Activated T-helper 2 cell treated with anti-CD3 and anti-CD28 coated beads, Interferon-gamma antibody, Interleukin-2, Interleukin-4, amounts not matched to agents 10 μg/mL and 5 μg/mL and 100 μg/mL, durations not matched to agents 14 hours and 24 hours and 36 hours (primary cell): ENCODE data around the gene SUZ12. TPM values are rescaled to one million over a fixed set of nuclear protein-coding genes. Genes with fewer than 3 reads are reported as not detected.
"Not testable (repeated sequence)": the region's sequence is repeated elsewhere in the genome, so short reads cannot be mapped to it uniquely, and the experiment has no call there.

ENCODE experiments used
- DNase-seq: peaks from one replicate; pipeline ENCODE4 v3.0.0; 2021; ENCODE audit warnings: low spot score
- H3K27ac Mint-ChIP-seq: one replicate; pipeline ENCODE4 v1.8.0; 2021; ENCODE audit warnings: mixed read lengths
- H3K27me3 Mint-ChIP-seq: one replicate; pipeline ENCODE4 v1.8.0; 2021; ENCODE audit warnings: low read depth, mixed read lengths
- H3K36me3 Mint-ChIP-seq: one replicate; pipeline ENCODE4 v1.8.0; 2021; ENCODE audit warnings: low read depth, mixed read lengths
- H3K4me1 Mint-ChIP-seq: one replicate; pipeline ENCODE4 v1.8.0; 2021; ENCODE audit warnings: low read depth, mixed read lengths
- H3K4me3 Mint-ChIP-seq: one replicate; pipeline ENCODE4 v1.8.0; 2021; ENCODE audit warnings: low read depth, mild to moderate bottlenecking, moderate library complexity, mixed read lengths
- H3K9me3 Mint-ChIP-seq: one replicate; pipeline ENCODE4 v1.8.0; 2021; ENCODE audit warnings: mixed read lengths
- intact Hi-C: fragments of 100-400 bp; cut with micrococcal nuclease; formaldehyde crosslinking; loops from one replicate; pipeline ENCODE4 v1.15.1; 2023
- total RNA-seq: library from RNA; stranded (reverse); gene quantifications from 2 replicates; pipeline ENCODE4 v1.2.3, GENCODE V29; 2022

Gene SUZ12
- total RNA-seq, 1 donor from 2014 or later, result 69.5 TPM

DNA sequence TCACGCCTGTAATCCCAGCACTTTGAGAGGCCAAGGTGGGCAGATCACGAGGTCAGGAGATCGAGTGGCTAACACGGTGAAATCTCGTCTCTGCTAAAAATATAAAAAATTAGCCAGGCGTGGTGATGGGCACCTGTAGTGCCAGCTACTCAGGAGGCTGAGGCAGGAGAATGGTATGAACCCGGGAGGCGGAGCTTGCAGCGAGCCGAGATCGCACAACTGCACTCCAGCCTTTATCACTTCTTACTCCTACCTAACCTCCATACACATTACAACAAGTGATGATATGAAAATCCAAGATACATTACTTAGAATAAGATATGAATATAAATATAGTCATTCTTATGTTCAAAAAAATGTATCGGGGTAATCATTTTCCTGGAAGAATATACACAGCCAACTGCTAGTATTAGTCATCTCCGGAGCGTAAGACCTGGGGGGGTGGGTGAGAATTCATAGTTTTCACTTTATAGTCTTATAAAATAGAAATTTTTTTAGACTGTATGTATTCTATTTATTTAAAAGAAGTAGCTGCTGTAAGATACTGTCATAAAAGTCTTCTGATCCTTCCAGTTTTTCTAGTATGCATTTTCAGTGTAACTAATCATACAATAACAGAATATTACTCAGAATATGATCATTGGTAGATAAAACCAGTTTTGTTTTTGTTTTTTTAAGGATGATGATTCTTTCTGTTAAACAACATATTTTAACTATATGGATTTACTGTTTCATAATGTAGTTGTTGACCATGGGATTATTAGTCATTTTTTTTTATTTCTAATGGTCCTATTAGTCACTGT is 37.7 kb downstream of the SUZ12 start:
- H3K9me3 Mint-ChIP-seq, H3K4me3 Mint-ChIP-seq, DNase-seq, H3K27me3 Mint-ChIP-seq, intact Hi-C loops, H3K4me1 Mint-ChIP-seq, H3K27ac Mint-ChIP-seq: not testable (repeated sequence)
- H3K36me3 Mint-ChIP-seq, result peaks cover 35% of the 10 kb centered on the region

DNA sequence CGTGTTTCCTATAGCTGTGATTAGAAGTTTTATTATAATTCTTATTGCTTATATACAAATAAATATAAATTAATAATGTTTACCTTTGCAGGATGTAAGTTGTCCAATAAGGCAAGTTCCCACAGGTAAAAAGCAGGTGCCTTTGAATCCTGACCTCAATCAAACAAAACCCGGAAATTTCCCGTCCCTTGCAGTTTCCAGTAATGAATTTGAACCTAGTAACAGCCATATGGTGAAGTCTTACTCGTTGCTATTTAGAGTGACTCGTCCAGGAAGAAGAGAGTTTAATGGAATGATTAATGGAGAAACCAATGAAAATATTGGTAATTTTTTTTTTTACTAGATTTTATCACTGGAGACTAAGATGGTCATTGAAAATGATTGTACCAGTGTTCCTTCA is 38.6 kb downstream of the SUZ12 start:
- H3K27ac Mint-ChIP-seq, intact Hi-C loops, H3K9me3 Mint-ChIP-seq, H3K4me3 Mint-ChIP-seq, H3K27me3 Mint-ChIP-seq, H3K4me1 Mint-ChIP-seq, DNase-seq: not testable (repeated sequence)
- peaks cover 37% of the 10 kb centered on the region for H3K36me3 Mint-ChIP-seq

- DNase-seq, H3K4me1 Mint-ChIP-seq, H3K27ac Mint-ChIP-seq, intact Hi-C loops, H3K9me3 Mint-ChIP-seq, H3K4me3 Mint-ChIP-seq, H3K27me3 Mint-ChIP-seq: not testable (repeated sequence)
- H3K36me3 Mint-ChIP-seq, result peaks cover 47% of the 10 kb centered on the region
These were observed 55.0 kb downstream of the SUZ12 start for GRCh38 chr17:31991821-31992220.

GRCh38 chr17:31997005-31997404 is 60.2 kb downstream of the SUZ12 start:
- intact Hi-C loops, result no loop called here
- Mint-ChIP-seq H3K27ac (no peak overlapping the region), H3K9me3 (no peaks in the 10 kb centered on the region), H3K4me1 (no peaks in the 10 kb centered on the region), H3K36me3 (peaks cover 51% of the 10 kb centered on the region), H3K4me3 (no peak overlapping the region), H3K27me3 (no peaks in the 10 kb centered on the region)
- DNase-seq, result no peak

DNA sequence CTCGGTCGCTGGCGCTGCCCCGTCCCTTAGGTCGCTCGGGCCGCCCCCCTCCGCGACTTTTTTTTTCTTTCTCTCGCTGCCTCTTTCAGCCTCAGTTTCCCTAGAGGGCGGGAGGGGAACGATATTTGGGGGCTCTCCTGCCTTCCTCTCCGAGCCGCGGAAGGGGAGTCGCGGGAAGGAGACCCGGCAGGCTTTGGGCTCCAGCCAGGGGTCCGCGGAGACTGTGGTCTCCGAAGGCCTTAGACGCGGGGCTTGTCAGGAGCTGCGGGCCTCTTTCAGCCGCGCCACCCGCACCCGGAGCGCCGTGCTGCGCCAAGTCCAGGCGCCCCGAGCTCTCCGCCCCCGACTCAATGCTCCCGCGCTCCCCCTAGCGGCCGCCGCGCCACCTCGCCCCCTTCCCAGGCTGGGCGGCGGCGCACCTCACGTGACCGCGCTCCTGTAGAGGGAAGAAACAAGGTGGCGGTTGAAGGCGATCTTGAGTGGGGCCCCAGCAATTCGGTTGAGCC is 70.2 kb downstream of the SUZ12 start, which contains the start of gene LRRC37B:
LRRC37B (plus strand) TSS at position 427 of the 506 bp plus-strand sequence. CDS start 14,010 bp downstream, outside the sequence.
- intact Hi-C loops, result no loop called here
- Mint-ChIP-seq H3K27ac (peak within 1 kb of the TSS; percentile 78), H3K4me1 (peaks cover 32% of the 10 kb centered on the region), H3K4me3 (peak within 1 kb of the TSS; percentile 85), H3K27me3 (no peaks in the 10 kb centered on the region), H3K9me3 (no peaks in the 10 kb centered on the region), H3K36me3 (peaks cover 26% of the 10 kb centered on the region)
- DNase-seq, result peak; percentile 87

DNA sequence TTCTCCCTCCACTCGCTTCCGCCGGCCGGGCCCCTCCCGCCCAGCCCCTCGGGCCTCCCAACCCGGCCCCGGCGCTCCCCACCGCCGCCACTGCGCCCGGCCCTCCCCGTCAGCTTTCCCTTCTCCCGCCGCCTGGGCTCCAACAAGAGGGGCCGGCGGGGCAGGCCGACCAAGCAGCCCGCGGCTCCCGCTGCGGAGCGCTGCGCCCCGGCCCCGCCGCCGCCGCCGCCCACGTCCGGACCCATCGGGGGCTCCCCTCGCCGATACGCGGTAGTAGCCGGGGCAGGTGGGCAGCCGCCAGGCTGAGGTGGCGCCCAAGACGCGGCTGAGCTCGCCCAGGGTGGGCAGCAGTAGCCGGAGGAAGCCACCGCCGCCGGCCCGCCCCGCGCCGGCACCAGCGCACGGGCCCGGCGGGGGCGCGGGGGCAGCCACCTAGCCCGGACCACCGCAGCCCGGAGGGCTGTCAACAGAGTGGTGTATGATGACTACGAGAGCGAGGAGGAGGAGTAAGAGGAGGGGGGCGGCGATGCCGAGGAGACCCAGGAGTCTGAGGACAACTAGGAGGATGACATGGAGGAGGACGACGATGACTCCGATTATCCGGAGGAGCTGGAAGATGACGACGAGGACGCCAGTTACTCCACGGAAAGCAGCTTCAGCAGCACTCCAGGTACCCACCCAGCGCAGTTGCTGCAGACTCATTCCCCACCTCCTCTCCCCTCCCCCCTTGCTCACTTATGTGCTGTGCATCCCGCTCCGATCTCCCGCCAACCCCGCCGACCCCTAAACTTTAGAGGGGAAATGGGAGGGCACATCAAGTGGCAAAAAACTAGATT is 70.9 kb downstream of the SUZ12 start:
- intact Hi-C loops, result loop anchor here (2.0 kb wide), 1 partner anchor 131 kb away; no protein-coding TSS in a partner anchor
- Mint-ChIP-seq H3K36me3 (peaks cover 30% of the 10 kb centered on the region), H3K27me3 (no peaks in the 10 kb centered on the region), H3K4me3 (peak overlapping the region; percentile 85), H3K4me1 (peaks cover 33% of the 10 kb centered on the region), H3K27ac (peak overlapping the region; percentile 78), H3K9me3 (no peaks in the 10 kb centered on the region)
- DNase-seq, result peak; percentile 32

- Mint-ChIP-seq H3K36me3 (peaks cover 35% of the 10 kb centered on the region), H3K4me1 (peaks cover 35% of the 10 kb centered on the region)
These were observed 72.4 kb downstream of the SUZ12 start for GRCh38 chr17:32009262-32009542.

DNA sequence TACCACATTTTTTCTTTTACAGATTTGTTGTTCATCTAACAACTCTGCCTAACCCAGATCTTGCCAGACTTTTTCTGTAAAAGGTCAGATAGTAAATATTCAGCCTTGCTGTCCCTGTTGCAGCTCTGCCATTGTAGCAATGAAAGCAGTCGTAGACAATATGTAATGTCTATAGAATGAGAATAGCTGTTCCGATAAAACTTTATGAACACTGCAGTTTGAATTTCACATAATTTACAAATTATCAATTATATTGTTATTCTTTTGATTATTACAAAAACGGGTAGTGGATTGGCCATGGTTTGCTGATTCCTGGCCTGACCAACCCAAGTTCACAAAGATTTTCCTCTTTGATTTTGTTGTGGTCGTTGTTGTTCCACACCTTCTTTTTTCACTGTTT is 73.3 kb downstream of the SUZ12 start:
- Mint-ChIP-seq H3K36me3 (peaks cover 36% of the 10 kb centered on the region), H3K27me3 (no peaks in the 10 kb centered on the region), H3K4me3 (peak overlapping the region; percentile 85), H3K9me3 (no peaks in the 10 kb centered on the region), H3K27ac (peak overlapping the region; percentile 60), H3K4me1 (peaks cover 36% of the 10 kb centered on the region)
- no peak for DNase-seq
- intact Hi-C loops, result no loop called here

More at GRCh38 chr17:32009262-32009542, 72.4 kb downstream of the SUZ12 start:
- Mint-ChIP-seq H3K27me3 (no peaks in the 10 kb centered on the region), H3K27ac (peak overlapping the region; percentile 78), H3K9me3 (no peaks in the 10 kb centered on the region), H3K4me3 (peak overlapping the region; percentile 85)
- no peak for DNase-seq
- intact Hi-C loops, result loop anchor here (2.0 kb wide), 1 partner anchor 130 kb away; no protein-coding TSS in a partner anchor

- peak overlapping the region; percentile 74 for H3K27ac Mint-ChIP-seq
- intact Hi-C loops, result no loop called here
- DNase-seq, result no peak
These were observed 78.6 kb downstream of the SUZ12 start for GRCh38 chr17:32015245-32016013.

DNA sequence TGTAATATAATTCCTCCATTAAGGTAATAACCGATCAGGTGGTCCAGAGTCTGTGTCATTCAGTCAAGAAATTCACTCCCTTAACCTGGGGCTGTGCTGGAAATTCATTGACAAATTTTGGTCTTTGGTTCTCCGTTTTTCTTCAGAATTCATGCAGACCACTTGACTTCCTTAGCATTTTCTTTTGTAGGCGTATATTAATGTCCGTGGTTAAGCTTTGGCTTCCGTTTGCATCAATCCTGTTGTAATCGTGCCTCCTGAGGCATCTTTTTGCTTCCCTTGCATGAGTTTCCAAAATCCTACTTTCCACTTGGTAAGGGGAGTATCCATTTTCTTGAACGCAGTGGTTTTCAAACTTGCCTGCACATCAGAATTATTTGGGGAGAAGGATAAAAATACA is 79.4 kb downstream of the SUZ12 start:
- no peaks in the 10 kb centered on the region for H3K27me3 Mint-ChIP-seq
- H3K27ac Mint-ChIP-seq, result peak overlapping the region; percentile 76
- H3K9me3 Mint-ChIP-seq, result no peaks in the 10 kb centered on the region
- intact Hi-C loops, result no loop called here
- H3K36me3 Mint-ChIP-seq, result peaks cover 43% of the 10 kb centered on the region
- peaks cover 38% of the 10 kb centered on the region for H3K4me1 Mint-ChIP-seq
- H3K4me3 Mint-ChIP-seq, result peak overlapping the region; percentile 53
- no peak for DNase-seq

More at GRCh38 chr17:32015245-32016013, 78.6 kb downstream of the SUZ12 start:
- no peaks in the 10 kb centered on the region for H3K9me3 Mint-ChIP-seq
- peaks cover 46% of the 10 kb centered on the region for H3K36me3 Mint-ChIP-seq
- H3K4me3 Mint-ChIP-seq, result no peak overlapping the region
- peaks cover 42% of the 10 kb centered on the region for H3K4me1 Mint-ChIP-seq
- H3K27me3 Mint-ChIP-seq, result no peaks in the 10 kb centered on the region

DNA sequence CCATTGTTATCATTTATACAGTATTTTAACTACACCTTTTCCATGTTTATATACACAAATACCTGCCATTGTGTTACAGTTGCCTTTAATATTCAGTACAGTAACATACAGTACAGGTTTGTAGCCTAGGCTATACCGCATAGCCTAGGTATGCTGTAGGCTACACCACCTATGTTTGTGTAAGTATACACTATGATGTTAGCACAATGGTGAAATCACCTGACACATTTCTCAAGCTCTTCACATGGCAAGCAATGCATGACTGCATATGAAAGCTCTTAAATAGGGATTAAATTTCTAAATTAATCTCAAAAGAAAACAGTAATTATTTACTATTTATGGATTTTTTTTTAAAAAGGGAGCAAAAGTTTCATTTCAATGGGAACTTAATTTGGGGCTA is 82.4 kb downstream of the SUZ12 start:
- Mint-ChIP-seq H3K36me3 (peaks cover 31% of the 10 kb centered on the region), H3K4me1 (peaks cover 25% of the 10 kb centered on the region), H3K4me3 (no peak overlapping the region), H3K27ac (no peak overlapping the region), H3K9me3 (no peaks in the 10 kb centered on the region), H3K27me3 (no peaks in the 10 kb centered on the region)
- no peak for DNase-seq
- intact Hi-C loops, result no loop called here

DNA sequence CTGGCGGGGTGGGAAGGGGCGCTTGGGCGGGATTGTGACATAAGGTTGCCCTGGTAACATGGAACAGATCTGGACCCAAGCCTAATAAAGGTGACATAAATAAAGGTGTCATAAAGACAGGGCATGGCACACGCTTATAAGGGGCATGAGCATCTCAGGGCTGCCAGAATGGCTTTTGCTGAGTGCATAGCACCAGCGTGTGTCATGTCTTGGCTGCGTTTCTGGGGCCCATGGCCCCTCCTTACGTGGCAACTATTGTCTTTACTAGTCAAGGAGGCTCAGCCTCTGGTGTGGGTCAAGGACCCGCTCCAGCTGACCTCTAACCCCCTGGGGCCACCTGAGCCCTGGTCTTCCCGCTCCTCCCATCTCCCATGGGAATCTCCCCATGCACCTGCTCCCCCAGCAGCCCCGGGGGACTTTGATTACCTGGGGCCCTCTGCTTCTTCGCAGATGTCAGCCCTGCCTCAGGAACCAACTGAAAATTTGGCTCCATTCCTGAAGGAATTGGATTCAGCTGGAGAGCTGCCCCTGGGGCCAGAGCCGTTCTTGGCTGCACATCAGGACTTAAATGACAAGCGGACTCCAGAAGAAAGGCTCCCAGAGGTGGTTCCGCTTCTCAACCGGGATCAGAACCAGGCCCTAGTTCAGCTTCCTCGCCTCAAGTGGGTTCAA is 84.3 kb downstream of the SUZ12 start:
- H3K27me3 Mint-ChIP-seq, result no peaks in the 10 kb centered on the region
- peaks cover 30% of the 10 kb centered on the region for H3K36me3 Mint-ChIP-seq
- H3K9me3 Mint-ChIP-seq, result no peaks in the 10 kb centered on the region
- H3K4me1 Mint-ChIP-seq, result peaks cover 19% of the 10 kb centered on the region
- DNase-seq, result no peak
- no peak overlapping the region for H3K4me3 Mint-ChIP-seq
- H3K27ac Mint-ChIP-seq, result no peak overlapping the region
- intact Hi-C loops, result no loop called here
